NCI-H82 treated with DMSO at 0.1 percent for 48 hours (cell line): ENCODE data around the gene NLRP9.

Experiments
- DNase-seq: peaks from one replicate; lab custom pipeline; 2025; ENCODE audit not compliant: unreplicated experiment; lab: John Stamatoyannopoulos, UW

Gene NLRP9

GRCh38 chr19:55674841-55675660 is 63.2 kb downstream of the NLRP9 start, which contains the start of gene EPN1:
EPN1 (plus strand) TSS chr19:55675226; CDS start chr19:55678628, 3,402 bp downstream.
- peak; percentile 83 for DNase-seq

- no peak for DNase-seq
These were observed 63.8 kb downstream of the NLRP9 start for GRCh38 chr19:55674459-55674840.

- no peak for DNase-seq
These were observed 64.3 kb downstream of the NLRP9 start for GRCh38 chr19:55673889-55674288.

- no peak for DNase-seq
These were observed 64.7 kb downstream of the NLRP9 start for GRCh38 chr19:55673465-55673864.

- DNase-seq: no peak
These were observed 65.8 kb downstream of the NLRP9 start for GRCh38 chr19:55672418-55672817.

- no peak for DNase-seq
These were observed 67.2 kb downstream of the NLRP9 start for GRCh38 chr19:55671054-55671378.

GRCh38 chr19:55670280-55671053 is 67.7 kb downstream of the NLRP9 start:
- no peak for DNase-seq

GRCh38 chr19:55669418-55670279 is 68.6 kb downstream of the NLRP9 start:
- DNase-seq: no peak

- DNase-seq: no peak
These were observed 69.4 kb downstream of the NLRP9 start for GRCh38 chr19:55668603-55669348.

- DNase-seq: no peak
These were observed 70.2 kb downstream of the NLRP9 start for GRCh38 chr19:55667958-55668357.

GRCh38 chr19:55667511-55667910 is 70.7 kb downstream of the NLRP9 start:
- DNase-seq: no peak

GRCh38 chr19:55667006-55667381 is 71.2 kb downstream of the NLRP9 start:
- no peak for DNase-seq

- DNase-seq: no peak
These were observed 71.7 kb downstream of the NLRP9 start for GRCh38 chr19:55666343-55667005.

- no peak for DNase-seq
These were observed 74.2 kb downstream of the NLRP9 start for GRCh38 chr19:55663846-55664536.

GRCh38 chr19:55661826-55662225 is 76.4 kb downstream of the NLRP9 start:
- no peak for DNase-seq

- DNase-seq: no peak
These were observed 77.2 kb downstream of the NLRP9 start for GRCh38 chr19:55660991-55661390.

- no peak for DNase-seq
These were observed 77.8 kb downstream of the NLRP9 start for GRCh38 chr19:55660404-55660803.

GRCh38 chr19:55659822-55660221 is 78.4 kb downstream of the NLRP9 start:
- no peak for DNase-seq

GRCh38 chr19:55658846-55659459 is 79.2 kb downstream of the NLRP9 start:
- DNase-seq: no peak
